HEK293 (cell line): ENCODE measurements around the gene PILRA.
A peak's percentile ranks its signal among the peaks of the same experiment; 100 is the strongest.

Experiments used
- CTCF ChIA-PET: fragments of 350-600 bp; formaldehyde crosslinking; extraction: SDS; loops from one replicate; lab custom pipeline; 2021; ENCODE audit warnings: antibody characterized with exemption; lab: Yijun Ruan, JAX
- POLR2A ChIA-PET: fragments of 300-600 bp; formaldehyde crosslinking; extraction: SDS; loops from one replicate; lab custom pipeline; 2020; ENCODE audit warnings: antibody characterized with exemption, inconsistent platforms; lab: Yijun Ruan, JAX
- H3K27ac ChIP-seq: fragments of 200-500 bp; sonication (Bioruptor generic); 2 replicates; pipeline ENCODE4 v1.5.1; 2014; ENCODE audit warnings: low read depth, low read length, control low read depth, inconsistent platforms; ENCODE audit errors: extremely low read depth
- H3K36me3 ChIP-seq, 2 experiments: fragments of 200-500 bp in 1 of 2; sonication (Bioruptor generic) in 1 of 2; 1 replicate in 1 of 2; 2 replicates in 1 of 2; pipeline ENCODE4 v1.5.1; 2014 to 2017; ENCODE audit warnings: inconsistent platforms in 2 of 2, low read length in 2 of 2; ENCODE audit not compliant: control insufficient read depth in 2 of 2, insufficient read depth in 1 of 2
- H3K4me1 ChIP-seq: fragments of 200-500 bp; sonication (Bioruptor generic); 2 replicates; pipeline ENCODE4 v1.5.1; 2014; ENCODE audit warnings: mild to moderate bottlenecking, low read length, inconsistent platforms; ENCODE audit not compliant: control insufficient read depth, insufficient read depth
- H3K4me3 ChIP-seq: 2 replicates; pipeline ENCODE4 v1.5.1; 2011; ENCODE audit warnings: low read depth, mild to moderate bottlenecking, control low read depth, low read length, moderate library complexity
- H3K9me3 ChIP-seq: fragments of 200-500 bp; sonication (Bioruptor generic); 2 replicates; pipeline ENCODE4 v1.5.1; 2014; ENCODE audit warnings: low read depth, low read length, inconsistent platforms; ENCODE audit not compliant: control insufficient read depth, insufficient read depth
- KLF7 ChIP-seq: fragments of 450-650 bp; formaldehyde crosslinking; IDR thresholded peaks from 2 replicates; pipeline ENCODE4 v1.5.1; 2016; ENCODE audit warnings: missing biosample characterization, missing genetic modification characterization, borderline replicate concordance
- MEIS1 ChIP-seq: sonication (generic); formaldehyde crosslinking; IDR thresholded peaks from 2 replicates; pipeline ENCODE4 v1.8.1; 2022; ENCODE audit warnings: missing genetic modification reagents, mild to moderate bottlenecking, borderline replicate concordance
- OVOL3 ChIP-seq: fragments of 450-650 bp; formaldehyde crosslinking; IDR thresholded peaks from 2 replicates; pipeline ENCODE4 v1.5.1; 2016; ENCODE audit warnings: missing biosample characterization, missing genetic modification characterization
- SETDB1 ChIP-seq: IDR thresholded peaks from one replicate; pipeline ENCODE4 v1.6.1; 2017; ENCODE audit warnings: mild to moderate bottlenecking, low read length, moderate library complexity, mixed read lengths; ENCODE audit not compliant: insufficient read length
- ZBTB8A ChIP-seq: fragments of 450-650 bp; formaldehyde crosslinking; IDR thresholded peaks from 2 replicates; pipeline ENCODE4 v1.5.1; 2016; ENCODE audit warnings: missing biosample characterization, missing genetic modification characterization
- ZFHX2 ChIP-seq: fragments of 450-650 bp; formaldehyde crosslinking; conservative IDR thresholded peaks from 2 replicates; pipeline ENCODE4 v1.5.1; 2016; ENCODE audit warnings: missing biosample characterization, missing genetic modification characterization
- ZNF112 ChIP-seq: fragments of 450-650 bp; formaldehyde crosslinking; IDR thresholded peaks from 2 replicates; pipeline ENCODE4 v1.5.0; 2017; ENCODE audit warnings: missing biosample characterization, missing genetic modification characterization
- ZNF155 ChIP-seq: fragments of 450-650 bp; formaldehyde crosslinking; IDR thresholded peaks from 2 replicates; pipeline ENCODE4 v1.5.1; 2016; ENCODE audit warnings: missing biosample characterization, missing genetic modification characterization
- ZNF169 ChIP-seq: fragments of 450-650 bp; formaldehyde crosslinking; IDR thresholded peaks from 2 replicates; pipeline ENCODE4 v1.5.1; 2016; ENCODE audit warnings: missing biosample characterization, missing genetic modification characterization
- ZNF2 ChIP-seq: fragments of 450-650 bp; formaldehyde crosslinking; IDR thresholded peaks from 2 replicates; pipeline ENCODE4 v1.5.1; 2016; ENCODE audit warnings: missing biosample characterization, missing genetic modification characterization
- ZNF280C ChIP-seq: fragments of 450-650 bp; formaldehyde crosslinking; IDR thresholded peaks from 2 replicates; pipeline ENCODE4 v1.5.1; 2016; ENCODE audit warnings: missing biosample characterization, missing genetic modification characterization
- ZNF362 ChIP-seq: fragments of 450-650 bp; formaldehyde crosslinking; IDR thresholded peaks from 2 replicates; pipeline ENCODE4 v1.5.1; 2016; ENCODE audit warnings: missing biosample characterization, missing genetic modification characterization
- ZNF426 ChIP-seq: fragments of 450-650 bp; formaldehyde crosslinking; IDR thresholded peaks from 2 replicates; pipeline ENCODE4 v1.5.1; 2017; ENCODE audit warnings: missing biosample characterization, missing genetic modification characterization, mild to moderate bottlenecking, inconsistent platforms, moderate library complexity
- ZNF473 ChIP-seq: fragments of 450-650 bp; formaldehyde crosslinking; IDR thresholded peaks from 2 replicates; pipeline ENCODE4 v1.5.1; 2017; ENCODE audit warnings: missing biosample characterization, missing genetic modification characterization
- ZNF488 ChIP-seq: fragments of 450-650 bp; formaldehyde crosslinking; IDR thresholded peaks from 2 replicates; pipeline ENCODE4 v1.5.1; 2016; ENCODE audit warnings: missing biosample characterization, missing genetic modification characterization
- ZNF518A ChIP-seq: fragments of 450-650 bp; formaldehyde crosslinking; conservative IDR thresholded peaks from 2 replicates; pipeline ENCODE4 v1.5.1; 2016; ENCODE audit warnings: low read depth, missing biosample characterization, missing genetic modification characterization
- ZNF548 ChIP-seq: fragments of 450-650 bp; formaldehyde crosslinking; IDR thresholded peaks from 2 replicates; pipeline ENCODE4 v1.5.1; 2016; ENCODE audit warnings: missing biosample characterization, missing genetic modification characterization
- ZNF561 ChIP-seq: fragments of 450-650 bp; IDR thresholded peaks from 2 replicates; pipeline ENCODE4 v1.5.1; 2018; ENCODE audit warnings: missing biosample characterization, missing genetic modification characterization, borderline replicate concordance
- ZNF623 ChIP-seq: fragments of 450-650 bp; formaldehyde crosslinking; IDR thresholded peaks from 2 replicates; pipeline ENCODE4 v1.5.1; 2016; ENCODE audit warnings: missing biosample characterization, missing genetic modification characterization
- ZNF654 ChIP-seq: fragments of 450-650 bp; formaldehyde crosslinking; IDR thresholded peaks from 2 replicates; pipeline ENCODE4 v1.5.1; 2016; ENCODE audit warnings: low read depth, missing biosample characterization, missing genetic modification characterization
- ZNF664 ChIP-seq: fragments of 450-650 bp; formaldehyde crosslinking; IDR thresholded peaks from 2 replicates; pipeline ENCODE4 v1.5.1; 2016; ENCODE audit warnings: missing biosample characterization, missing genetic modification characterization
- ZNF670 ChIP-seq: fragments of 450-650 bp; formaldehyde crosslinking; IDR thresholded peaks from 2 replicates; pipeline ENCODE4 v1.5.1; 2016; ENCODE audit warnings: missing biosample characterization, missing genetic modification characterization, low read depth
- ZNF692 ChIP-seq: fragments of 450-650 bp; formaldehyde crosslinking; IDR thresholded peaks from 2 replicates; pipeline ENCODE4 v1.5.1; 2016; ENCODE audit warnings: missing biosample characterization, missing genetic modification characterization
- ZNF704 ChIP-seq: fragments of 450-650 bp; formaldehyde crosslinking; IDR thresholded peaks from 2 replicates; pipeline ENCODE4 v1.5.1; 2016; ENCODE audit warnings: missing biosample characterization, missing genetic modification characterization
- ZNF785 ChIP-seq: fragments of 450-650 bp; formaldehyde crosslinking; IDR thresholded peaks from 2 replicates; pipeline ENCODE4 v1.5.1; 2016; ENCODE audit warnings: missing biosample characterization, missing genetic modification characterization
- ZXDB ChIP-seq: fragments of 450-650 bp; formaldehyde crosslinking; IDR thresholded peaks from 2 replicates; pipeline ENCODE4 v1.5.1; 2016; ENCODE audit warnings: missing biosample characterization, missing genetic modification characterization

Gene PILRA

GRCh38 chr7:100427762-100428198, 54.5 kb downstream of the PILRA start:
- peaks cover 0 to 24% of the 10 kb centered on the region in 2 experiments; a peak in 1 of 3 replicates for H3K36me3 ChIP-seq
- ChIA-PET CTCF (interaction anchor here (0.9 to 1.0 kb wide), 2 partner anchors 19 to 20 kb away, joined by 3 to 4 read pairs; no protein-coding TSS in a partner anchor), POLR2A (interaction anchor here (0.6 to 3.3 kb wide), 13 partner anchors 8 to 895 kb away, joined by 3 to 39 read pairs (median 12); partner anchors contain the start of genes AP4M1, FBXO24, LRCH4 and MBLAC1)
- H3K4me1 ChIP-seq = peaks cover 4% of the 10 kb centered on the region
- H3K9me3 ChIP-seq = no peaks in the 10 kb centered on the region
- no peak overlapping the region for H3K4me3 ChIP-seq
- no peak overlapping the region for H3K27ac ChIP-seq
- TF ChIP-seq ZNF473 (tag by site-specific recombination) = no peak
- TF ChIP-seq ZBTB8A (tag by site-specific recombination) = no peak
- TF ChIP-seq ZNF704 (tag by site-specific recombination) = no peak
- TF ChIP-seq ZNF623 (tag by site-specific recombination) = 0 out of 2 replicates have a peak, but pooled peaks have one; percentile 13
- no peak for TF ChIP-seq ZNF670 (tag by site-specific recombination)
- 0 out of 2 replicates have a peak, but pooled peaks have one; percentile 75 for TF ChIP-seq ZNF169 (tag by site-specific recombination)
- no peak for TF ChIP-seq ZNF2 (tag by site-specific recombination)
- TF ChIP-seq SETDB1 = peak; percentile 70
- TF ChIP-seq ZNF280C (tag by site-specific recombination) = peak; percentile 87; the same call in 1 of the 2 replicates
- TF ChIP-seq ZNF518A (tag by site-specific recombination) = no peak
- no peak for TF ChIP-seq ZNF112 (tag by site-specific recombination)
- TF ChIP-seq ZXDB (tag by site-specific recombination) = no peak
- TF ChIP-seq ZNF654 (tag by site-specific recombination) = no peak
- TF ChIP-seq ZNF561 (tag by site-specific recombination) = no peak
- TF ChIP-seq ZNF785 (tag by site-specific recombination) = no peak
- no peak for TF ChIP-seq ZNF426
- no peak for TF ChIP-seq ZNF155
- no peak for TF ChIP-seq ZNF488 (tag by site-specific recombination)
- no peak for TF ChIP-seq ZNF362 (tag by site-specific recombination)
- TF ChIP-seq OVOL3 (tag by site-specific recombination) = no peak
- no peak for TF ChIP-seq ZFHX2 (tag by site-specific recombination)
- no peak for TF ChIP-seq MEIS1 (CRISPR knock-in tag)
- TF ChIP-seq KLF7 (tag by site-specific recombination) = no peak
- peak; percentile 46; the same call in 1 of the 2 replicates for TF ChIP-seq ZNF548 (tag by site-specific recombination)
- TF ChIP-seq ZNF664 = no peak
- TF ChIP-seq ZNF692 = no peak
